Rectal smooth muscle tissue (tissue), 1 donor: ENCODE data around the gene LTV1.
"Not testable (repeated sequence)": the region's sequence is repeated elsewhere in the genome, so short reads cannot be mapped to it uniquely, and the experiment has no call there.

Experiments
- H3K27ac ChIP-seq: one replicate; pipeline ENCODE4 v1.7.0; 2013; ENCODE audit warnings: low read depth, low read length, inconsistent platforms
- H3K27me3 ChIP-seq: one replicate; pipeline ENCODE4 v1.7.0; 2013; ENCODE audit warnings: low read length; ENCODE audit not compliant: control insufficient read depth, insufficient read depth
- H3K36me3 ChIP-seq: one replicate; pipeline ENCODE4 v1.7.0; 2013; ENCODE audit warnings: low read length; ENCODE audit not compliant: control insufficient read depth, insufficient read depth
- H3K4me1 ChIP-seq: one replicate; pipeline ENCODE4 v1.7.0; 2013; ENCODE audit warnings: low read length; ENCODE audit not compliant: control insufficient read depth, insufficient read depth
- H3K4me3 ChIP-seq: one replicate; pipeline ENCODE4 v1.7.0; 2013; ENCODE audit warnings: low read length
- H3K9ac ChIP-seq: one replicate; pipeline ENCODE4 v1.7.0; 2013; ENCODE audit warnings: low read length

Gene LTV1

DNA sequence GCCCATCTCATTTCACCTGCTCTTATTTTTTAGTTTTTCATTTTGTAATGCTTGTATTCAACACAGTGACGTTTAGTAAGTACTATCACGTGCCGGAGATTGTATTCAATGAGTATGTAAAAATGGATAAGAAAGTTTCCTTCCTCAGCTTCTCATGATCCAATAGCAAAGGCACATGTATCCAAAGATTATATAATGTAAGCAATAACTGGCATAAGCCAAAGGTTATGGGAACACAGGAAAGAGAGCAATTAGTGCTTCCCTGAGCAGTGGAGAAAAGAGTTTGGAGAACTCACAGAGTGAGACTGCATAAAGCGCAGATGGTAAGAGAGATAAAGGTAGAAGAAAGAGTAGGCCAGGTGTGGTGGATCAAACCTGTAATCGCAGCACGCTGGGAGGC lies 21.8 kb upstream of the LTV1 start:
- no peak overlapping the region for H3K9ac ChIP-seq
- no peaks in the 10 kb centered on the region for H3K27me3 ChIP-seq
- no peak overlapping the region for H3K27ac ChIP-seq
- H3K36me3 ChIP-seq, result no peaks in the 10 kb centered on the region
- no peaks in the 10 kb centered on the region for H3K4me1 ChIP-seq
- no peak overlapping the region for H3K4me3 ChIP-seq

- Histone ChIP-seq H3K27ac (no peak overlapping the region), H3K27me3 (no peaks in the 10 kb centered on the region), H3K4me1 (no peaks in the 10 kb centered on the region), H3K36me3 (no peaks in the 10 kb centered on the region), H3K9ac (no peak overlapping the region), H3K4me3 (no peak overlapping the region)
Measured at GRCh38 chr6:143822584-143823024, 20.5 kb upstream of the LTV1 start.

DNA sequence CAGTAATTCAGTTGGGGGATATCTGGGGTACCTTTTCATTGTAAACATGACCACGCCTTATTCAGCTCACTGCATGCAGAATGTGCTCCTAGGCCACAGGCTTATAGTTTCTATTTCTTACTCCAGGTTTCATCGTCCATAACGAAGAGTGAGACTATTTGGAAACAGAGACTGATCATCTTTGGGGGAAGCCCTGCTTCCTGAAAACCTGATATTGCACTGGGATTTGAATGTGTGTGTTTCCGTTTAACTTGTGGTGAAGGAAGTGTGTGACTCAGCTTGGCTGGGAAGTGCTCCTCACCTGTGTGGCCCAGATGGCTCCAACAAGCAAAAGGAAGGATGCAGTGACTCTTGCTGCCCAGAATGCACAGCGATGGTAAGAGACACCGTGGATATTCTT lies 19.6 kb upstream of the LTV1 start:
- no peak overlapping the region for H3K9ac ChIP-seq
- H3K4me3 ChIP-seq, result no peak overlapping the region
- H3K27ac ChIP-seq, result no peak overlapping the region
- H3K4me1 ChIP-seq, result no peaks in the 10 kb centered on the region
- no peaks in the 10 kb centered on the region for H3K36me3 ChIP-seq
- H3K27me3 ChIP-seq, result no peaks in the 10 kb centered on the region

DNA sequence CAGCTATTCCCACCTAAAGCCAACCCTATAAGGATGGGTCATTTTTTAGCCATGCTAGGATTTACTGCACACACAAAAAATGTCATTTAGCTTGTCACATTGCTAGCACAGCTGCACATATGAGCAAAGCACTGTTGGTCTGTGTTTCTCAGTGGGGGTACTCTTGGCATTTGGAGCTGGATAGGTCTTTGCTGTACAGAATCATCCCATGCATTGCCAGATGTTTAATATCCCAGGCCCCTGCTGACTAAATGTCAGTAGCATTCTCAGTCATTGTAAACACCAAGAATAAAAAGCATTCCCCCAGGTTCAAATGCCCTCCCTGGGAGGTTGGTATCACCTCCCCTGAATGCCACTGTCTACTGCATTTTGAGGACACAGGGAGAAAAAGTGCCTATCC lies 14.6 kb upstream of the LTV1 start:
- no peak overlapping the region for H3K4me3 ChIP-seq
- no peaks in the 10 kb centered on the region for H3K36me3 ChIP-seq
- H3K4me1 ChIP-seq, result no peaks in the 10 kb centered on the region
- H3K27ac ChIP-seq, result no peak overlapping the region
- H3K27me3 ChIP-seq, result no peaks in the 10 kb centered on the region
- H3K9ac ChIP-seq, result no peak overlapping the region

- Histone ChIP-seq H3K27me3 (no peaks in the 10 kb centered on the region), H3K4me1 (no peaks in the 10 kb centered on the region), H3K27ac (no peak overlapping the region), H3K36me3 (no peaks in the 10 kb centered on the region), H3K9ac (no peak overlapping the region), H3K4me3 (no peak overlapping the region)
Measured at GRCh38 chr6:143836150-143836549, 7.0 kb upstream of the LTV1 start.

DNA sequence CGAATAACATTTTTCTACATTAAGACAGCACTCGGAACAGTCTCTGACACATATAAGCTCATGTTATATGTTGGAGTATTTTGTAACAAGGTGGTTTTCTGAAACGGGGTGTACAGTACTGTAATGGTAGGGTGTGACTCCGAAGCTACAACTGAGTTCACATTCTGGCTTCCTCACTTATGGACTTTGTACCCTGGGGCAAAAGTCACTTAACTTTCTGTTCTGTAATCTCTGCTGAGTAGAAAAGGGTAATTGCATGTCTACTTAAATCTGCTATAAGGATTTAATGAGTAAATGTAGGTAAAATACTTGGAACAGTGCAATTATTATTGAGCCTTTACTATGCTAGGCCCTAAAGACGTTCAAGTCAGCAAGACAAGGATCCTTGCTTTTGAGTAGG lies 4.7 kb upstream of the LTV1 start:
- H3K4me1 ChIP-seq, result no peaks in the 10 kb centered on the region
- no peaks in the 10 kb centered on the region for H3K27me3 ChIP-seq
- no peak overlapping the region for H3K4me3 ChIP-seq
- no peak overlapping the region for H3K9ac ChIP-seq
- H3K36me3 ChIP-seq, result no peaks in the 10 kb centered on the region
- no peak overlapping the region for H3K27ac ChIP-seq

GRCh38 chr6:143839196-143839595 lies 3.9 kb upstream of the LTV1 start:
- H3K36me3 ChIP-seq, result no peaks in the 10 kb centered on the region
- H3K9ac ChIP-seq, result no peak overlapping the region
- no peak overlapping the region for H3K27ac ChIP-seq
- peaks cover 6% of the 10 kb centered on the region for H3K4me1 ChIP-seq
- H3K27me3 ChIP-seq, result no peaks in the 10 kb centered on the region
- H3K4me3 ChIP-seq, result no peak overlapping the region

DNA sequence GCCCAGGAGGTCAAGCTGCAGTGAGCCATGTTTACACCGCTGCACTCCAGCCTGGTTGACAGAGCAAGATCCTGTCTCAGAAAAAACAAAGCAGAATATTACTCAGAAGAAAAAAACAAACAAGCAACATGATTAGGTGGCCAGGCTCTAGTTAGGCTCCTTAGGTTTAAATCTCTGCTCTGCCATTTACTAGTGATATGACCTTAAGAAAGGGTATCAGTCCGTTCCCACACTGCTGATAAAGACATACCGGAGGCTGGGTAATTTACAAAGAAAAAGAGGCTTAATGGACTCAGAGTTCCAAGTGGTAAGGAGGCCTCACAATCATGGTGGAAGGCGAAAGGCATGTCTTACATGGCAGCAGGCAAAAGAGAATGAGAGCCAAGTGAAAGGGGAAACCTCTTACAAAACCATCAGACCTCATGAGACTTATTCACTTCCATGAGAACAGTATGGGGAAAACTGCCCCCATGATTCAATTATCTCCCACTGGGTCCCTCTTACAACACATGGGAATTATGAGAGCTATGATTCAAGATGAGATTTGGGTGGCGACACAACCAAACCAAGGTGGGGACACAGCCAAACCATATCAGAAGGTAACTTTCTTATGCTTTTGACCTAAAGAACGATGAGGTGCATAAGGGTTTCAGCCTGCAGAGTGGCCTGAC lies 2.4 kb upstream of the LTV1 start:
- Histone ChIP-seq H3K4me1 (peaks cover 8% of the 10 kb centered on the region), H3K36me3 (peaks cover 9% of the 10 kb centered on the region), H3K27me3 (no peaks in the 10 kb centered on the region), H3K27ac (no peak overlapping the region), H3K9ac (no peak overlapping the region), H3K4me3 (no peak overlapping the region)

- H3K9ac ChIP-seq, result peak overlapping the region; percentile 85
- peak overlapping the region; percentile 98 for H3K4me3 ChIP-seq
- peaks cover 8% of the 10 kb centered on the region for H3K4me1 ChIP-seq
- H3K27ac ChIP-seq, result peak overlapping the region; percentile 89
- no peaks in the 10 kb centered on the region for H3K27me3 ChIP-seq
- peaks cover 18% of the 10 kb centered on the region for H3K36me3 ChIP-seq
Measured at GRCh38 chr6:143842461-143842901, 657 bp upstream of the LTV1 start.

- Histone ChIP-seq H3K4me1 (peaks cover 8% of the 10 kb centered on the region), H3K36me3 (peaks cover 22% of the 10 kb centered on the region), H3K9ac (peak overlapping the region; percentile 71), H3K4me3 (peak overlapping the region; percentile 98), H3K27me3 (no peaks in the 10 kb centered on the region), H3K27ac (peak overlapping the region; percentile 89)
Measured at GRCh38 chr6:143843677-143843999, 500 bp downstream of the LTV1 start.

DNA sequence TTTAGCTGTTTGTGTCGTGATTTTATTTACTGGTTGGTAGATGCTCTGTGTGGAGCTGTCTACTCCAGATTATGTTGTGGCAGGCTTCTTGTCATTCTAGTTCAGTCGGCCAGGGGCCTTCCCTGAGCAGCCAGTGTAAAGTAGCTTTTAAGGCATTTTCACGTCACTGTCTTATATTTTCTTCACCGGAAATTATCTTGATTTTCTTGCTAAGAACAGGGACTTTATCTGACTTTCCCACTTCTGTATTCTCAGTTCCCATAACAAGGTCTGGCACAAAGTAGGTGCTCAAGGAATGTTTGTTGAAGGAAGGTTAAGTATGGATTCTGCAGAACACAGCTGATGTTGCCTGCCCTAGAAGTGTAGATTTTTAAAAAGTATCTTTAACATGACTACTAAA lies 868 bp downstream of the LTV1 start:
- Histone ChIP-seq H3K27ac (no peak overlapping the region), H3K36me3 (peaks cover 22% of the 10 kb centered on the region), H3K9ac (no peak overlapping the region), H3K4me1 (peaks cover 8% of the 10 kb centered on the region), H3K27me3 (no peaks in the 10 kb centered on the region), H3K4me3 (peak overlapping the region; percentile 98)

- peaks cover 8% of the 10 kb centered on the region for H3K4me1 ChIP-seq
- H3K4me3 ChIP-seq, result no peak overlapping the region
- H3K9ac ChIP-seq, result no peak overlapping the region
- H3K27ac ChIP-seq, result no peak overlapping the region
- H3K27me3 ChIP-seq, result no peaks in the 10 kb centered on the region
- H3K36me3 ChIP-seq, result peaks cover 27% of the 10 kb centered on the region
Measured at GRCh38 chr6:143845033-143845432, 1.9 kb downstream of the LTV1 start.

DNA sequence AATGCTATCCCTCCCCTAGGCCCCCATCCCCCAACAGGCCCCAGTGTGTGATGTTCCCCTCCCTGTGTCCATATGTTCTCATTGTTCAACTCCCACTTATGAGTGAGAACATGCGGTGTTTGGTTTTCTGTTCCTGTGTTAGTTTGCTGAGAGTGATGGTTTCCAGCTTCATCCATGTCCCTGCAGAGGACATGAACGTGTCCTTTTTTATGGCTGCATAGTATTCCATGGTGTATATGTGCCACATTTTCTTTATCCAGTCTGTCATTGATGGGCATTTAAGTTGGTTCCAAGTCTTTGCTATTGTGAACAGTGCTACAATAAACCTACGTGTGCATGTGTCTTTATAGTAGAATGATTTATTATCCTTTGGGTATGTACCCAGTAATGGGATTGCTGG lies 8.6 kb downstream of the LTV1 start:
- not testable (repeated sequence) for H3K4me1 ChIP-seq, H3K27ac ChIP-seq, H3K9ac ChIP-seq, H3K4me3 ChIP-seq, H3K27me3 ChIP-seq
- peaks cover 21% of the 10 kb centered on the region for H3K36me3 ChIP-seq
